ENCODE data around the gene PDCD2. TPM values are rescaled to one million over a fixed set of nuclear protein-coding genes. Genes with fewer than 3 reads are reported as not detected.

The PDCD2 gene
- polyA plus RNA-seq, 1 experiment, result 73.9 TPM

DNA sequence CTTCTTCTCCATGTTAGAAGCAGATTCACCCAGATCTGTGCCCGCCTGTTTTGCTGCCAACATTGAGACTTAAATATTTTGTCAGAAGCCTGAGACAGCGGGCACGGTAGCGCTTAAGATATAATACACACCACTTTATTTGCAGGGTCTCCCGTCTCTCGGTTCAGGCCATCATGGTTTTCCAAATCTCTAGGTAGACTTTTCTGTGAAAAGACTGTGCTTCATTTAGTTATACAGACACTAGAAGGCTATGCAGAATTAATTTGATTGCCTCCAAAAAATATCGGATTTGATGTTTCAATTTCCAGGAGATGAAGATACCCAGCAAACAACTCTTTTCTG, 29.7 kb downstream of the PDCD2 start:
- CTCF ChIA-PET, result no interaction called here
- TF ChIP-seq, protein P1, sequence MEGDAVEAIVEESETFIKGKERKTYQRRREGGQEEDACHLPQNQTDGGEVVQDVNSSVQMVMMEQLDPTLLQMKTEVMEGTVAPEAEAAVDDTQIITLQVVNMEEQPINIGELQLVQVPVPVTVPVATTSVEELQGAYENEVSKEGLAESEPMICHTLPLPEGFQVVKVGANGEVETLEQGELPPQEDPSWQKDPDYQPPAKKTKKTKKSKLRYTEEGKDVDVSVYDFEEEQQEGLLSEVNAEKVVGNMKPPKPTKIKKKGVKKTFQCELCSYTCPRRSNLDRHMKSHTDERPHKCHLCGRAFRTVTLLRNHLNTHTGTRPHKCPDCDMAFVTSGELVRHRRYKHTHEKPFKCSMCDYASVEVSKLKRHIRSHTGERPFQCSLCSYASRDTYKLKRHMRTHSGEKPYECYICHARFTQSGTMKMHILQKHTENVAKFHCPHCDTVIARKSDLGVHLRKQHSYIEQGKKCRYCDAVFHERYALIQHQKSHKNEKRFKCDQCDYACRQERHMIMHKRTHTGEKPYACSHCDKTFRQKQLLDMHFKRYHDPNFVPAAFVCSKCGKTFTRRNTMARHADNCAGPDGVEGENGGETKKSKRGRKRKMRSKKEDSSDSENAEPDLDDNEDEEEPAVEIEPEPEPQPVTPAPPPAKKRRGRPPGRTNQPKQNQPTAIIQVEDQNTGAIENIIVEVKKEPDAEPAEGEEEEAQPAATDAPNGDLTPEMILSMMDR (IDR thresholded peaks at IDR 0.05; ENCODE audit: low read depth, low read length), result no peak
- H3K27me3 ChIP-seq (ENCODE audit: control insufficient read depth, insufficient read depth, low read length), result no peaks in the 10 kb centered on the region
- DNase-seq (ENCODE audit: low read depth, low spot score), result no peak
- POLR2A ChIA-PET, result no interaction called here
- H3K27ac ChIP-seq (ENCODE audit: low read depth, low read length), result peak overlapping the region; percentile 69
- H3K9me3 ChIP-seq (ENCODE audit: control insufficient read depth, insufficient read depth, low read length), result peaks cover 3% of the 10 kb centered on the region; the same call in 1 of the 2 replicates
- H3K4me3 ChIP-seq (ENCODE audit: low read depth, low read length), result peak overlapping the region; percentile 99

DNA sequence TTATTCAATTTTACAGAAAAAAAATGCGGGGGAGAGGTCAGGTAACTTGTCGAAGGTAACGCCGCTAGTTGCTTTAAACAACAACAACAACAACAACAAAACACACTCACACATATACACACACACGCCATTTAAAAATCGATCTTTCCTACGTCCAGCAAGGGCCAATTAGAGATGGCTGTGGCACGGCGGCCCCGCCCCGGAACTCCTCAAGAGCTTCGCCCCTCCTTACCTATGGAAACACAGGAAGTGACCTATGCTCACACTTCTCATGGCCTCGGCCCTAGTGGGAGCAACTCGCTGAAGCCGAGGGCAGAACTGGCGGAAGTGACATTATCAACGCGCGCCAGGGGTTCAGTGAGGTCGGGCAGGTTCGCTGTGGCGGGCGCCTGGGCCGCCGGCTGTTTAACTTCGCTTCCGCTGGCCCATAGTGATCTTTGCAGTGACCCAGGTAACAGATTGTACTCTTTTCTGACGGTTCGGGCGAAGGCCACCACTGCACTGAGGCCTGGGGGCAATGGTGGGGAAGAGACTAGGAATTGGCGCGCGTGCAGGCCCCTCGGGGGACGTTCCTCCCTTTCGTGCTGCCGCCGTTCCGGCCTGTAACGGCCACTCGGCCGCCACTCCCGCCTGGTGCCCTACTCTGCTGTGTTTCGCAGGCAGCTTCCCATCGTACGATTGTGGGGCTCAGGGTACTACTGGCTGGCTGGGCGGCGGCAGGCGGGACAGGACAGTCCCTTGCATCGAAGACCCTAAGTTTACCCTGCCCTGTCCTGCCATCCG, 30.2 kb downstream of the PDCD2 start, which contains the start of gene TBP:
Gene TBP, plus strand, starts transcription at position 357 of the 783 bp plus-strand sequence. CDS start 2,661 bp downstream, outside the sequence.
- H3K4me3 ChIP-seq (ENCODE audit: low read depth, low read length), result peak within 1 kb of the TSS; percentile 99
- no peaks in the 10 kb centered on the region for H3K27me3 ChIP-seq (ENCODE audit: control insufficient read depth, insufficient read depth, low read length)
- peaks cover 3% of the 10 kb centered on the region; the same call in 1 of the 2 replicates for H3K9me3 ChIP-seq (ENCODE audit: control insufficient read depth, insufficient read depth, low read length)
- ChIA-PET CTCF (interaction anchor here (1.6 kb wide), 1 partner anchor 23 kb away, joined by 7 read pairs; no protein-coding TSS in a partner anchor), POLR2A (interaction anchor here (0.7 to 1.0 kb wide), 3 partner anchors 8 to 442 kb away, joined by 3 to 7 read pairs (median 4); partner anchors contain the start of gene PDCD2)
- H3K27ac ChIP-seq (ENCODE audit: low read depth, low read length), result peak within 1 kb of the TSS; percentile 96
- TF ChIP-seq, protein P1 (IDR thresholded peaks at IDR 0.05; ENCODE audit: low read depth, low read length), result no peak
- DNase-seq (ENCODE audit: low read depth, low spot score), result peak; percentile 96

DNA sequence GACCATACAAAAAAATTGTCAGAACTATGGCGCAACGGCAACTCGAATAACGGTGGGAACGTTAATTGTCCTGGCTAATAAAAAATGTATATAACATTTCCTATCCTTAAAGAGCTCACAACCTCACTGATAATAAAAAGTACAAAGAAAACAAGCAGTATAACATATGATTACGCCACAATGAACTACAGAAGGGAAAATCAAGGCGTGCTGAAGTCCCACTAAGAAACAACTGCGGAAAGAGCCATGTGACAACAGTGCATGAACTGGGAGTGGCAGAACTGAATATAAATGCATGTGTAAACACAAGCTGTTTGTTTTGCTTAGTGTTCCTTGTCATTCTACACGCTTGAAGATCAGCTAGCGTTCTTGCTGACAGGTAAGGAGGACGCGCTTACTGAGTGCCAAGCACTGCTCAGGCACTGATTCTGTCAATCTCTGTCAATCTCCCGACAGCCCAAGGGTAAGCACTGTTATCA, 30.9 kb downstream of the PDCD2 start:
- CTCF ChIA-PET, result interaction anchor here (1.6 kb wide), 1 partner anchor 23 kb away, joined by 7 read pairs; no protein-coding TSS in a partner anchor
- Histone ChIP-seq H3K9me3 (ENCODE audit: control insufficient read depth, insufficient read depth, low read length) (peaks cover 3% of the 10 kb centered on the region; the same call in 1 of the 2 replicates), H3K27me3 (ENCODE audit: control insufficient read depth, insufficient read depth, low read length) (no peaks in the 10 kb centered on the region), H3K4me3 (ENCODE audit: low read depth, low read length) (peak overlapping the region; percentile 99), H3K27ac (ENCODE audit: low read depth, low read length) (peak overlapping the region; percentile 96)
- TF ChIP-seq, protein P1 (IDR thresholded peaks at IDR 0.05; ENCODE audit: low read depth, low read length), result no peak
- POLR2A ChIA-PET, result interaction anchor here (0.7 to 1.0 kb wide), 3 partner anchors 8 to 441 kb away, joined by 3 to 7 read pairs (median 4); partner anchors contain the start of gene PDCD2
- no peak for DNase-seq (ENCODE audit: low read depth, low spot score)

DNA sequence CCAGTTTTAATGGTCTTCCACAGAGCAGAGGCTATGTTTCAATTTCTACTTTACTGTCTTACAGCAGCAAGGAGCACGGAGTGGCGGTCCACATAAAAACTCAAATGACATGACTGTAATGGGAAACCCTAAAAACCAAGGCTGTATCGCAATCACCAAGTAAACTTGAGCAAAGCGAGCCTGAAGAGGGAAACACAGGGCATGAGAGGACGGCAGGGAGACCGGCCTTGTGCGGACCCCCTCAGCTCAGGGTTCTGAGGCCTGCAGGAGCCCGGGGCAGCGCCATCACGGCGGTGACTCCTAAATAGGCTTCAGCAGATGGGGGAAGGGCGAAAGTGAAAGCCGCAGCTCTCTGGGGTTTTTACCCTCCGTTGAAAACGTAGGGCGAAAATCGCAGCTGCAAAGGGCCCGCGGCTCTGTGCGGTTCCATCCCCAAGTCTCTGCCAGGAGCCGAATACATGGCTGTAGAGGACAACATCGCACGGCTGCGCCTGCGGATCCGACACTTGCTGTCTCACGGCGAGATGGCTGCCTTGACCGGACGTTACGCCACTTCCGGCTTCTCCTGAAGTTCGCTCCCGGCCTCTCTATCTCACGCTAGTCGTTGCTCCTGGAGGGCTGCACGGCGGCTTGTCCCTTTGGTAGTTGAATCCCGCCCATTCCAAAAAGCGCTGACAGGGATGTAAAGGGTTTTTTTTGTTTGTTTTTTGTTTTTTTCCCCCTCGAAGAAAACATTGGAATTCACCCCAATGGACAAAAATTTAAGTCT, 31.5 kb downstream of the PDCD2 start, which contains the start of gene PSMB1:
Gene PSMB1, minus strand, starts transcription at position 543 of the 769 bp plus-strand sequence. Its CDS starts 65 bp downstream, at position 478.
- Histone ChIP-seq H3K9me3 (ENCODE audit: control insufficient read depth, insufficient read depth, low read length) (peaks cover 3% of the 10 kb centered on the region; the same call in 1 of the 2 replicates), H3K4me3 (ENCODE audit: low read depth, low read length) (peak within 1 kb of the TSS; percentile 99), H3K27me3 (ENCODE audit: control insufficient read depth, insufficient read depth, low read length) (no peaks in the 10 kb centered on the region), H3K27ac (ENCODE audit: low read depth, low read length) (peak within 1 kb of the TSS; percentile 96)
- POLR2A ChIA-PET, result no interaction called here
- TF ChIP-seq, protein P1 (IDR thresholded peaks at IDR 0.05; ENCODE audit: low read depth, low read length), result no peak
- CTCF ChIA-PET, result interaction anchor here (1.0 to 1.6 kb wide), 3 partner anchors 22 to 721 kb away, joined by 4 to 7 read pairs (median 6); no protein-coding TSS in a partner anchor
- peak; percentile 80 for DNase-seq (ENCODE audit: low read depth, low spot score)

Data from AG04450 (cell line).